Liver (tissue), 3 donors: ENCODE data around the gene ATG9A.

Experiments used
- SP1 ChIP-seq: IDR thresholded peaks from 2 replicates; pipeline ENCODE4 v1.6.1; 2018; ENCODE audit warnings: antibody characterized with exemption, mild to moderate bottlenecking
- YY1 ChIP-seq: IDR thresholded peaks from 2 replicates; pipeline ENCODE4 v1.6.1; 2016; ENCODE audit warnings: antibody characterized with exemption, mild to moderate bottlenecking
- TF ChIP-seq, protein P1 (sequence below): fragments of 150-350 bp; IDR thresholded peaks from 2 replicates; pipeline ENCODE4 v1.5.1; 2017; ENCODE audit warnings: improper control_type of control experiment, low read depth, low read length; ENCODE audit not compliant: missing input control
- donor health status: healthy.
- donor health status: healthy.

DNA sequence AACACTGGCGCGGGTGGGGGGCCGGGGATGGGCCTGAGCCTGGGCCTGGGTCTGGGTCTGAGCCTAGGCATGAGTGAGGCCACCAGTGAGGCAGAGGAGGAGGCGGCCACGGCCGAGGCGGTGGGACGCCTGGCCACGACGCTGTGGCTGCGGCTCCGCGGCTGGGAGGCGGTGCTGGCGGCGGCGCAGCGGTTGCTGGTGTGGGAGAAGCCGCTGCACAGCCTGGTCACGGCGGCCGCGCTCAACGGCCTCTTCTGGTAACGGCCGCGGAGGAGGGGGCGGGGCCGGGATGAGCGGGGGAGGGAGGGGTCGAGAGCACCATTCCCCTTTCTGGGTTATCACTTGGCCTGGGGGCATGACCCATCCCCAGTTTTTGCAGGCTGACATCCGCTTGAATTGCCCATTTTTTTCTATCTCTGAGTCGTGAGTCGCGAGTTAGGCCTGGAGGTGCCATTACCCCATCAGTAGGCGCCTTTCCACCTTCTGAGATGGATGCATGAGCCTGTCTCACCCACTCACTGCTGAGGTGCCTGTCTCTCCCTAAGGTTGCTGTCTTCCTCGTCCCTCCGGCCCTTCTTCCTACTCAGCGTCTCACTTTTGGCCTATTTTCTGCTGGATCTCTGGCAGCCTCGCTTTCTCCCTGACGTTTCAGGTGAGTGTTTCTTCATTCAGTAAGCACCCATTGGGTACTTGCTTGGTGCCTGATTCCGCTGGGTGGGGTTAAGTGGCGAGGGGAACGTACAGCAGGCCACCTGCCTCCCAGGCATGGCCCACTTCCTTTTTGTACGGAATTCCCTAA, 50.9 kb downstream of the ATG9A start:
- no peak for TF ChIP-seq SP1
- TF ChIP-seq, protein P1, sequence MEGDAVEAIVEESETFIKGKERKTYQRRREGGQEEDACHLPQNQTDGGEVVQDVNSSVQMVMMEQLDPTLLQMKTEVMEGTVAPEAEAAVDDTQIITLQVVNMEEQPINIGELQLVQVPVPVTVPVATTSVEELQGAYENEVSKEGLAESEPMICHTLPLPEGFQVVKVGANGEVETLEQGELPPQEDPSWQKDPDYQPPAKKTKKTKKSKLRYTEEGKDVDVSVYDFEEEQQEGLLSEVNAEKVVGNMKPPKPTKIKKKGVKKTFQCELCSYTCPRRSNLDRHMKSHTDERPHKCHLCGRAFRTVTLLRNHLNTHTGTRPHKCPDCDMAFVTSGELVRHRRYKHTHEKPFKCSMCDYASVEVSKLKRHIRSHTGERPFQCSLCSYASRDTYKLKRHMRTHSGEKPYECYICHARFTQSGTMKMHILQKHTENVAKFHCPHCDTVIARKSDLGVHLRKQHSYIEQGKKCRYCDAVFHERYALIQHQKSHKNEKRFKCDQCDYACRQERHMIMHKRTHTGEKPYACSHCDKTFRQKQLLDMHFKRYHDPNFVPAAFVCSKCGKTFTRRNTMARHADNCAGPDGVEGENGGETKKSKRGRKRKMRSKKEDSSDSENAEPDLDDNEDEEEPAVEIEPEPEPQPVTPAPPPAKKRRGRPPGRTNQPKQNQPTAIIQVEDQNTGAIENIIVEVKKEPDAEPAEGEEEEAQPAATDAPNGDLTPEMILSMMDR, result no peak
- TF ChIP-seq YY1, result no peak
